A673 (cell line): ENCODE results near the gene TEX2. TPM values are rescaled to one million over a fixed set of nuclear protein-coding genes. Genes with fewer than 3 reads are reported as not detected.
"Not testable (repeated sequence)": the region's sequence is repeated elsewhere in the genome, so short reads cannot be mapped to it uniquely, and the experiment has no call there.

Experiments
- BruUV-seq: library from RNA; stranded (reverse); fragments of 400-500 nt; replicated peaks from 2 replicates; lab custom pipeline; 2021; lab: Mats Ljungman, UMichigan
- CTCF ChIA-PET: fragments of 300-600 bp; sonication (Branson Sonifier 250); formaldehyde crosslinking; loops from one replicate; lab custom pipeline; 2022; ENCODE audit warnings: antibody characterized with exemption; lab: Charles Lee
- POLR2A ChIA-PET: fragments of 300-600 bp; sonication (Branson Sonifier 250); formaldehyde crosslinking; loops from one replicate; lab custom pipeline; 2022; ENCODE audit warnings: antibody characterized with exemption; ENCODE audit not compliant: low non-redundant PET; lab: Charles Lee
- DNase-seq: peaks from one replicate; pipeline ENCODE4 v3.0.0-alpha.2; 2015; ENCODE audit warnings: low spot score
- H3K27ac ChIP-seq: fragments of 200-600 bp; sonication (generic); 2 replicates; pipeline ENCODE4 v1.5.1; 2016; ENCODE audit warnings: mixed run types, low read depth, mild to moderate bottlenecking, mixed read lengths, antibody characterized with exemption, low read length; ENCODE audit not compliant: poor library complexity, severe bottlenecking
- H3K27me3 ChIP-seq: fragments of 200-600 bp; sonication (generic); replicated peaks from 2 replicates; pipeline ENCODE4 v1.6.1; 2017; ENCODE audit warnings: mixed run types, low read depth, mild to moderate bottlenecking, mixed read lengths, antibody characterized with exemption, low read length; ENCODE audit not compliant: insufficient read depth, poor library complexity
- H3K36me3 ChIP-seq: fragments of 200-600 bp; sonication (generic); 2 replicates; pipeline ENCODE4 v1.6.1; 2016; ENCODE audit warnings: mixed run types, mild to moderate bottlenecking, mixed read lengths, antibody characterized with exemption, low read length; ENCODE audit not compliant: insufficient read depth, poor library complexity, severe bottlenecking
- H3K4me1 ChIP-seq: fragments of 200-600 bp; sonication (generic); 2 replicates; pipeline ENCODE4 v1.6.1; 2017; ENCODE audit warnings: mixed run types, mild to moderate bottlenecking, mixed read lengths, antibody characterized with exemption, low read length; ENCODE audit not compliant: insufficient read depth, poor library complexity, severe bottlenecking
- H3K4me3 ChIP-seq: fragments of 200-600 bp; sonication (generic); 2 replicates; pipeline ENCODE4 v1.5.1; 2016; ENCODE audit warnings: low read depth, mixed run types, mild to moderate bottlenecking, mixed read lengths, low read length; ENCODE audit not compliant: poor library complexity, severe bottlenecking
- H3K9me3 ChIP-seq: fragments of 200-600 bp; sonication (generic); 2 replicates; pipeline ENCODE4 v1.6.1; 2016; ENCODE audit warnings: mixed run types, low read depth, mild to moderate bottlenecking, mixed read lengths, antibody characterized with exemption, low read length; ENCODE audit not compliant: poor library complexity, severe bottlenecking
- CTCF ChIP-seq: fragments of 300-800, 200-600 bp; sonication (generic); conservative IDR thresholded peaks from 2 replicates; pipeline ENCODE4 v1.5.1; 2017; ENCODE audit warnings: low read depth, mild to moderate bottlenecking, antibody characterized with exemption, low read length, moderate library complexity, mixed read lengths
- EZH2 ChIP-seq: fragments of 200-600 bp; sonication (generic); IDR thresholded peaks from 2 replicates; pipeline ENCODE4 v1.6.1; 2017; ENCODE audit warnings: borderline replicate concordance, low read depth, mild to moderate bottlenecking, mixed read lengths, antibody characterized with exemption, low read length; ENCODE audit not compliant: poor library complexity, severe bottlenecking
- intact Hi-C: fragments of 100-400 bp; cut with micrococcal nuclease; formaldehyde crosslinking; loops from one replicate; pipeline ENCODE4 v1.10.0; 2022; ENCODE audit not compliant: unreplicated experiment
- total RNA-seq: library from RNA; stranded (reverse); gene quantifications from 2 replicates; pipeline ENCODE4 v1.2.3, GENCODE V29; 2021

The TEX2 gene
- total RNA-seq, 1 experiment from 2014 or later, result 16.1 TPM

- H3K9me3 ChIP-seq, result no peaks in the 10 kb centered on the region
- H3K27me3 ChIP-seq, result no peaks in the 10 kb centered on the region
- BruUV-seq, result no TSS peak
- TF ChIP-seq EZH2 (no peak), CTCF (no peak)
- H3K27ac ChIP-seq, result no peak overlapping the region
- ChIA-PET POLR2A (interaction anchor here (0.5 kb wide), 1 partner anchor 175 kb away, joined by 12 read pairs; no protein-coding TSS in a partner anchor), CTCF (no interaction called here)
- intact Hi-C loops, result no loop called here
- no peak overlapping the region for H3K4me3 ChIP-seq
- no peaks in the 10 kb centered on the region for H3K4me1 ChIP-seq
- DNase-seq, result no peak
- H3K36me3 ChIP-seq, result no peaks in the 10 kb centered on the region
Measured at GRCh38 chr17:64170286-64170685, 92.8 kb downstream of the TEX2 start.

- H3K4me3 ChIP-seq, POLR2A ChIA-PET, H3K9me3 ChIP-seq, intact Hi-C loops, H3K27ac ChIP-seq, DNase-seq, BruUV-seq, H3K27me3 ChIP-seq, H3K36me3 ChIP-seq, H3K4me1 ChIP-seq, CTCF ChIA-PET: not testable (repeated sequence)
Measured at GRCh38 chr17:64167666-64168065, 95.4 kb downstream of the TEX2 start.

- Histone ChIP-seq H3K27ac (no peak overlapping the region), H3K9me3 (no peaks in the 10 kb centered on the region), H3K27me3 (no peaks in the 10 kb centered on the region), H3K4me3 (no peak overlapping the region), H3K36me3 (no peaks in the 10 kb centered on the region), H3K4me1 (no peaks in the 10 kb centered on the region)
- no peak for DNase-seq
- ChIA-PET POLR2A (no interaction called here), CTCF (no interaction called here)
- TF ChIP-seq CTCF, result no peak
- no peak for TF ChIP-seq EZH2
- BruUV-seq, result no TSS peak
- intact Hi-C loops, result no loop called here
Measured at GRCh38 chr17:64166876-64167275, 96.2 kb downstream of the TEX2 start.

GRCh38 chr17:64165347-64165746 lies 97.7 kb downstream of the TEX2 start:
- TF ChIP-seq CTCF (no peak), EZH2 (no peak)
- ChIA-PET POLR2A (no interaction called here), CTCF (no interaction called here)
- Histone ChIP-seq H3K9me3 (no peaks in the 10 kb centered on the region), H3K27ac (no peak overlapping the region), H3K4me1 (no peaks in the 10 kb centered on the region), H3K36me3 (no peaks in the 10 kb centered on the region), H3K27me3 (no peaks in the 10 kb centered on the region), H3K4me3 (no peak overlapping the region)
- no peak for DNase-seq
- BruUV-seq, result no TSS peak
- intact Hi-C loops, result no loop called here
